IPS-18c (cell line): Measurements from ENCODE around the gene KRT7.
"Not testable (repeated sequence)": the region's sequence is repeated elsewhere in the genome, so short reads cannot be mapped to it uniquely, and the experiment has no call there.

ENCODE experiments used
- H3K4me3 ChIP-seq: 2 replicates; pipeline ENCODE4 v1.7.0; 2013; ENCODE audit warnings: low read depth, mild to moderate bottlenecking, low read length, moderate library complexity; ENCODE audit not compliant: insufficient read depth
- H3K9me3 ChIP-seq: one replicate; pipeline ENCODE4 v1.6.1; 2013; ENCODE audit warnings: mild to moderate bottlenecking, low read length, moderate library complexity; ENCODE audit not compliant: control insufficient read depth, insufficient read depth

KRT7 gene

GRCh38 chr12:52274521-52275120, 41.6 kb downstream of the KRT7 start, which contains the start of gene KRT86:
Gene KRT86, plus strand, starts transcription at chr12:52274645. Its CDS starts 27,272 bp downstream, at chr12:52301917.
- Histone ChIP-seq H3K4me3 (no peak within 1 kb of the TSS), H3K9me3 (no peaks in the 10 kb centered on the region)

DNA sequence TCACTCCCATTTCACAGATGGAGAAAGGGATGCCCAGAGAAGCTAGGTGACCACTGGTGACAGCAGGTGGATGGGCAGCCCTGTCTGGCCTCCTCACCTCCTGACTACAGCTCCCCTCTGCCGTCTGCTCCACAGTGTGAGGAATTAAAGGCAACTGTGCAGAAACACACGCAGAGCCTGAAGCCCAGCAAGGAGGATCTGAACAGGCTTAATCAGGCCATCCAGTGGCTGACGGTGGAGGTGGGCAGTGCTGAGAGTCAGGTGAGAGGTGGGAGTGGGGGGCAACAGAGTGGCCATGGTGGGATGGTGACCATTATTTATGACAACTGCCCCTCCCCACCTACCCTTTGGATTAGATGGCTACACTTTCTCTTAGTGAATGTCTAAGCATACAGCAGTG, 42.6 kb downstream of the KRT7 start:
- H3K9me3 ChIP-seq: no peaks in the 10 kb centered on the region
- no peak overlapping the region for H3K4me3 ChIP-seq

GRCh38 chr12:52277486-52278245, 44.6 kb downstream of the KRT7 start:
- Histone ChIP-seq H3K4me3 (no peak overlapping the region), H3K9me3 (peaks cover 2% of the 10 kb centered on the region)

DNA sequence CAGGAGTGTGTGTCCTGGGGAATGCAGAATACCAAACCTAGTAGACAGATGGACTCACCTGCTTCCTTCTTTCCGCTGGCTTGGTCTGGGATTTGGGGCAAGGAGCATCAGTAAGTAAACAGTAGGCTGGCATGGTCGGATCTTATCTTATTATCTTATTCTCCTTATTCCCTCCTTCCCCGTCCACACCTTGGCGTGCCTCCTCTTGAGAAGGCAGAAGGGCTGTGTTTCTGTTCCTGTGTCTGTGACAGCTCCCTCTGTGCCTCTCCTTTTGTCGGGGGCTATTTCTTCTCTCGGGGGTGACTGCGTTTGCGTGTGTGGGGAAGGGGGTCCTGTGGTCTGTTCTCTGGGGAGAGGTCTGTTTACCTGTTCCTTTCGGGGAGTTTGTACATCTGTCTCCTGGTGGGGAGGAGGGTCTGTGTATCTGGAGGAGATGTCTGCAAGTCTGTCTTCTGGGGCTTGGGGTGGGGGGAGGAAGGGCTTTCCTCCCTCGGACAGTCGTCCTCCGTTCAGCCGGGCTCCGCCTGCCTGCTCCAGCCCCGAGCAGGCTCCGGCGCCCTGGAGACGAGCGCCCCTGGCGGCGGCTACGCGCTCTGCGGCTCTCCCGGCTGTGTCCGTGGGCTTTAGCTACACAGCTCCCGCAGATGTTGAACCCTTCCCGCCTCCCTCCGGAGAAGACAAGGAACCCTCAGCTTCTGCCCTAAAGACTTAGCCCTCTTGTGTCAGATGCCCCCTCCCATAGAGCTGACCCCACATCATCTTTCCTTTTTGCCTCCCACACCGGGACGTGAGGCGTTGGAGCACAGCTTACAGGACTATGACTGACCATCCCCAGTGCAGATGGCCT, 45.8 kb downstream of the KRT7 start:
- peaks cover 2% of the 10 kb centered on the region for H3K9me3 ChIP-seq
- H3K4me3 ChIP-seq: no peak overlapping the region; the same call in 1 of the 2 replicates

- Histone ChIP-seq H3K4me3 (no peak overlapping the region), H3K9me3 (peaks cover 2% of the 10 kb centered on the region)
Observed at GRCh38 chr12:52279422-52280318, 46.6 kb downstream of the KRT7 start.

DNA sequence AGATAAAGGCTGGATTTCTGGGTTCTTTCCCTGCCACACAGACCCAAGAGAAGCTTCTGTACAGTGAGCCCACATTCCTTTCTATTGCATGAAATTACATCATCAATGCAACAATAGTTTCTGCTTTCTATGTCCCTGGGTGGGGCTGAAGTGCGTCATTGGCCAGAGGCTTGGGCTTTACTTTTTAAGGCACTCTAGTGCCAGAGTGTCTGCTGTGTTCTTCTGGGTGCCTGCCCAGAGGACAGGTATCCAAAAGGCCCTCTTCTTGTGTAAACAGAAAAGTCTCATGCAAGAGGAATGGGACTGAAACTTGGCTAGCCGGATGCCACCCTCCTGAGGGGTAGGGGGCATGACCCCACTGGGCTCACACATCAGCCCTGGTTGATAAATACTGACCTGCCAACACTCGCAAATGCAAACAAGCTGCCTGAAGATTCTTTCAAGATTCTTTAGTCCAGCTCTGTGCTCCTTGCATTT, 47.3 kb downstream of the KRT7 start:
- Histone ChIP-seq H3K9me3 (peaks cover 2% of the 10 kb centered on the region), H3K4me3 (no peak overlapping the region)

GRCh38 chr12:52280796-52281560, 47.9 kb downstream of the KRT7 start:
- Histone ChIP-seq H3K9me3 (peaks cover 2% of the 10 kb centered on the region), H3K4me3 (no peak overlapping the region)

DNA sequence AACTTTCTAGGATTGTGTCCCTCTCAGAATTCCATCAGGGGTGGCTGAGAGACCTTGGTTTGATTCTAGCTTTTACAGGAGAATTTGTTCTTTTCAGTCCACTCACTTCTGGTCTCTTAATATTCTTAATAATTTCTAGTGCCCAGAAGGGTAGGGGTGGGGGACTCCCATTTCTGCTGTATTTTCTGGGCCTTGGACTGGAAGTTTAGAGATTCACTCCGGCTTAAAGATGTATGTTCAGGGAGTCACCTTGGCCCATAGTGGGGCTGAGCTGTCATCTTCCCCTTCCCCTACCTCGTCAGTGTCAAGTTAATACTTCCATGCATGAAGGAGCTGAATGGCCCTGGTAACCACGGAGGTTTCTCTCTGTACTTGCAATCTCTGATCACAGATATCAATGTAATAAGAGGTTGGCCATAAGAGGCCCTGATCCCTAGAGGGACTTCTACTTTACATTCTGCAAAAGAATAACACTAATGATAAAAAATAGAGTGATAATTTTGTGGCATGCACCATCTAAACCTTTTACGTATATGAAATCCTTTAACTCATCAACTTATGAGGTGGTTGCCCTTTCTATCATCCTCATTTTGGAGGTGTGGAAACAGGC, 51.6 kb downstream of the KRT7 start:
- H3K9me3 ChIP-seq: peaks cover 2% of the 10 kb centered on the region

GRCh38 chr12:52285172-52285745, 52.2 kb downstream of the KRT7 start:
- H3K9me3 ChIP-seq: peaks cover 2% of the 10 kb centered on the region
- no peak overlapping the region for H3K4me3 ChIP-seq

More for the DNA sequence above, 51.6 kb downstream of the KRT7 start:
- H3K4me3 ChIP-seq: no peak overlapping the region

GRCh38 chr12:52285851-52286530, 52.9 kb downstream of the KRT7 start:
- Histone ChIP-seq H3K9me3 (peaks cover under 1% of the 10 kb centered on the region), H3K4me3 (no peak overlapping the region)

- H3K4me3 ChIP-seq, H3K9me3 ChIP-seq: not testable (repeated sequence)
Observed at GRCh38 chr12:52286857-52287785, 54.1 kb downstream of the KRT7 start.

DNA sequence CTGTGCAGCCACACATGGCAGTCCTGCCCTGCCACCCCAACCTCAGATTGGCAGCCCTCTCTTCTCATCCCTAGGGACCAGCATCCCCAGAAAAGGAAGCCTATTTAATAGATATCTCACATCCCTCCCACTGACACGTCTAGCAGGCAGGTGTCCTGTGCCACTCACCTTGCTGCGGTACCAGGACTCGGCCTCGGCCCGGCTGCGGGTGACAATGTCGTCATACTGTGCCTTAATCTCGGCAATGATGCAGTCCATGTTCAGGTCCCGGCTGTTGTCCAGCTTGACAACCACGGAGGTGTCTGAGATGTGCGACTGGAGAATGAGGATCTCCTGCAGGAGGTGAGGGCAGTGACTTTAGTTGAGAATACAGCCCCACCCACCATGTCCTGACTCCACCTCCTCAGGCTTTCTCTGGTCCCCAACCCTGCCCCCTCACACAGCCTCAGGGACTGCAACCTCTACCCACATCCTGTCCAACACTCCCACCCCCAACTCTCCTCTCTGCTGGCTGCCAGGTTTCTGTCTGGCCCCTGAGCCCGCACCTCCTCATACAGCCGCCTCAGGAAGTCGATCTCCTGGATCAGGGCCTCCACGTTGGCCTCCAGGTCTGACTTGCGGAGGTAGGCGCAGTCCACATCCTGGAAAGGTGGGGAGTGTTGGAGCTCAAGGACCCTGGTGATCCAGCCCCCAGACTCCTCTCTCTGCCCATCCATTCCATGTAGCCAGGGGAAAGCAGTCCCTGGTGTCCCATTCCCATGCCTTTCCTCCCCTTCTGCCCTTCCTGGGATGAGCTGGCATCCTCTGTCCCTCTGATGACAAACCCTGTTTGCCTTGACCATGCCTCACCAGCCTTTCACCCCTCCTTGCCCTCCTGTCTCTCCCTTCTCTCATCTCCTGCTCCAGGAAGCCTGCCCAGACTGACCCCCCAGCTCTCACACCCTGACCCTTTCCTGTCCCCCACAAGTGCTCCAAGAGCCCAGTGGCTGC, 55.1 kb downstream of the KRT7 start:
- H3K9me3 ChIP-seq, H3K4me3 ChIP-seq: not testable (repeated sequence)

DNA sequence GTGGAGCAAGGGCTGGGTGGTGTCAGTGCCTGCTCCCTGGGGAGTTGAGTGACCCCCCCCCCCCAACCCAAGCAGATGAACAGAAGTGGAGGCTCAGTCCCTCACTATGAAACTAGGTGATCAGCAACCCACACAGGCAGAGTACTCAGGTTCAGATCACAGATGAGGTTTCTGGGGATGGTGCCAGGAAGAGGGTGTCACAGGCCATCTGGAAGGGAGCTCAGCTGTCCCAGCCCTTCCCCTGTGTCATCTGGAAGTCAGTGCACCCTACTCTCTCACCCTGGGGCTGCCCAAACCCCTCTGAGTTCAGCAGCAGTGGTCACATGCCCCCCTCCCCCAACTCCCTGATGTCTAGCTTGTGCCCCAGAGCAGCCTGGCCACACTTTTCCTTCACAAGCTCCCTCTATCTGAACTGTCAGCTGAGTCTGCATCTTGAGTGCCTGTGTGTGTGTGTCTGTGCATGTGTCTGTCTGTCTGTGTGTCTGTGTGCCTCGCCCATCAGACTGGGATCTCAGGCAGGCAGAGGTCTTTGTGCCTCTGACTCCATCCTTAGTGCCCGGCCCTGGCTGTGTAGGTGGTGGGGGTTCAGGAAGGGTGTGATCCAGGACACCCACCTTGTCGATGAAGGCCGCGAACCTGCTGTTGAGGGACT, 57.6 kb downstream of the KRT7 start:
- H3K4me3 ChIP-seq, H3K9me3 ChIP-seq: not testable (repeated sequence)
